Activated effector memory CD4-positive, alpha-beta T cell treated with Interleukin-2 at 50 U/mL for 16 hours (primary cell): ENCODE data around the gene LYPLAL1.
"Not testable (repeated sequence)": the region's sequence is repeated elsewhere in the genome, so short reads cannot be mapped to it uniquely, and the experiment has no call there.

ENCODE experiments used
- DNase-seq: peaks from one replicate; pipeline ENCODE4 v3.0.0-alpha.2; 2020

LYPLAL1 gene

GRCh38 chr1:219163401-219163954 is 10.2 kb upstream of the LYPLAL1 start:
- DNase-seq: no peak

- no peak for DNase-seq
These were observed 2.3 kb upstream of the LYPLAL1 start for GRCh38 chr1:219171192-219171935.

- no peak for DNase-seq
These were observed 857 bp upstream of the LYPLAL1 start for GRCh38 chr1:219172821-219173220.

- DNase-seq: no peak
These were observed 282 bp upstream of the LYPLAL1 start for GRCh38 chr1:219173434-219173757.

GRCh38 chr1:219174460-219175211 is 958 bp downstream of the LYPLAL1 start:
- no peak for DNase-seq

GRCh38 chr1:219175212-219175564 is 1.5 kb downstream of the LYPLAL1 start:
- DNase-seq: no peak

GRCh38 chr1:219176168-219176567 is 2.5 kb downstream of the LYPLAL1 start:
- no peak for DNase-seq

- no peak for DNase-seq
These were observed 3.7 kb downstream of the LYPLAL1 start for GRCh38 chr1:219177363-219177762.

- DNase-seq: no peak
These were observed 4.3 kb downstream of the LYPLAL1 start for GRCh38 chr1:219177940-219178339.

GRCh38 chr1:219179293-219179692 is 5.6 kb downstream of the LYPLAL1 start:
- DNase-seq: no peak

- DNase-seq: no peak
These were observed 10.7 kb downstream of the LYPLAL1 start for GRCh38 chr1:219184337-219184736.

GRCh38 chr1:219185486-219186117 is 11.9 kb downstream of the LYPLAL1 start:
- no peak for DNase-seq

GRCh38 chr1:219188331-219188803 is 14.7 kb downstream of the LYPLAL1 start:
- no peak for DNase-seq

- no peak for DNase-seq
These were observed 15.5 kb downstream of the LYPLAL1 start for GRCh38 chr1:219189021-219189824.

GRCh38 chr1:219189952-219190351 is 16.3 kb downstream of the LYPLAL1 start:
- DNase-seq: no peak

- DNase-seq: no peak
These were observed 16.9 kb downstream of the LYPLAL1 start for GRCh38 chr1:219190605-219191004.

GRCh38 chr1:219195833-219196232 is 22.2 kb downstream of the LYPLAL1 start:
- DNase-seq: not testable (repeated sequence)

- DNase-seq: no peak
These were observed 28.0 kb downstream of the LYPLAL1 start for GRCh38 chr1:219201656-219202055.

- DNase-seq: no peak
These were observed 28.9 kb downstream of the LYPLAL1 start for GRCh38 chr1:219202567-219202966.

- no peak for DNase-seq
These were observed 32.7 kb downstream of the LYPLAL1 start for GRCh38 chr1:219206350-219206749.

- no peak for DNase-seq
These were observed 35.9 kb downstream of the LYPLAL1 start for GRCh38 chr1:219209578-219209977.

- no peak for DNase-seq
These were observed 36.4 kb downstream of the LYPLAL1 start for GRCh38 chr1:219210067-219210466.

- DNase-seq: no peak
These were observed 41.8 kb downstream of the LYPLAL1 start for GRCh38 chr1:219215477-219215876.
